HG03196 (cell line): ENCODE results near the gene PGLYRP4.

Experiments
- ATAC-seq: cut with Tn5 transposase; IDR thresholded peaks from one replicate; pipeline ENCODE4 v1.9.1; 2021; ENCODE audit not compliant: unreplicated experiment

The PGLYRP4 gene

DNA sequence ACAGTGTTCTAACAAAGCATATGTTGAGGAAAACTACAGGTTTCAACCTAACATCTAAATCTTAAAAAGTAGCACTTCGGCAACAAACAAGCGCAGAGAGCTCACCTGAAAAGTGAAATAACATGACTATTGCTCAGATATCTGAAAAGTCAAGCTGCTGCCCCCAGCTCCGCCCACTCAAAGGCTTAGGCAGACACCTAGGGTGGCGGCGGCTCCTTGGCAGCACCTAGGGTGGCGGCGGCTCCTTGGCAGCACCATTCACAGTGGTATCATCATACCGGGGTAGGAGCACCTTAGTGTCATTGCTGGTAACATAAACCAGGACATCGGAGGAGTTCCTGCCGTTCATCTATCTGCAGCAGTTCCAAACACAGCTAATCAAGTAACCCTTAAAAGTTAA is 30.9 kb upstream of the PGLYRP4 start:
- no peak for ATAC-seq

DNA sequence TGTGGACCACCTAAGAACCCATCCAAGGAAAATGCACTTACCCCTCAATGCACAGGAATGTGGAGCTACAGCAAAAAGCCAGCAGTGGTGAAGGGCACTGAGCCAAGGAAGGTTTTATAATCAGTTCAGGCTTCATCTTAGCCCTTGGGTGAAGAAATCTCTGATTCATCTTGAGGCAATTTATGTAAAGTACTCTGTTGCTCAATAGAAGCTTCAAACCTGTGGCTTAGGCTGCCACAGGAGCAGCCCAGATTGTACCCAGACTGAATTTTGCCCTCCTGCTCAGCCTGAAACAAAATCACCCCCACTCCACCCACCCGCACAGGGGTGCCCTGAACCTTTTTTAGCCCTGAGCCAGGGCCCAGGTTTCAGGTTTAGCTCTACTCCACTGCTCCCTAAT is 26.9 kb upstream of the PGLYRP4 start, which contains the start of gene S100A12:
TSS of gene S100A12 (minus strand) at position 111 of the 400 bp plus-strand sequence. CDS start 1,029 bp downstream, outside the sequence.
- ATAC-seq = no peak

DNA sequence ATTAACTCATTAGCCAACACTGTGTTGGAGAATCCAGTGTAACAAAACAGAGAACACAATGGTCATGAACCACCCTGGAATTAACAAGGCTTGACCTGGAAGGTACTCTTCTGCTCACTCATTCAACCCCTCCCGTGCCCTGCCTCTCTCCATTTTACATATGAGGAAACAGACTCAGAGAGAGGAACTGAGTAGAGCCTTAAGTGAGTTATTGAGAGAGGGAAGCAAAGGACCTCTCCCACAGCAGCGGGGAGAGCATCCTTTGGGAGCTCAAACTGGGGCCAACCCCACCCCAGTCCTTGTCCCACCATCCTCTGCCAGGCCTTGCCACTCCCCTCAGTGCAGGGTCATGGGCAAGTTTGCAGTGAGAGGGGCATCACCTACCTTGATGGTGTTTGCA is 25.4 kb upstream of the PGLYRP4 start:
- ATAC-seq = no peak

DNA sequence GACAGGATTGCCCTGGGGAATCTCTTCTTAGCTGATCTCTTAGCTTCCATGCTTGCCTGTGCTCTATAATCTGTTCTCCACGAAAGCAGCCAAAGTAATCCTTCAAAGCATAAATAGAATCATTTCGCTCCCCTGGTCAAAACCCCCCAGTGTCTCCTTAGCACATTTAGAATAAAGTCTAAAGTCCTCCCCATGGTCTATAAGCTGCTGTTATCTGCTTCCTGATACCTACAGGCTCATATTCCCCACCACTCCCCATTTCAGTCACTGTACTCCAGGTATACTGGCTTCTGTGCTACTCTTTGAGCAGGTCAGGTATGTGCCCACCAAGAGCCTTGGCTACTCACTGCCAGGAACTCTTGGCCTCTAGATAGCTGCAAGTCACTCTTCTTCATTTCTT is 23.9 kb upstream of the PGLYRP4 start:
- ATAC-seq = no peak

DNA sequence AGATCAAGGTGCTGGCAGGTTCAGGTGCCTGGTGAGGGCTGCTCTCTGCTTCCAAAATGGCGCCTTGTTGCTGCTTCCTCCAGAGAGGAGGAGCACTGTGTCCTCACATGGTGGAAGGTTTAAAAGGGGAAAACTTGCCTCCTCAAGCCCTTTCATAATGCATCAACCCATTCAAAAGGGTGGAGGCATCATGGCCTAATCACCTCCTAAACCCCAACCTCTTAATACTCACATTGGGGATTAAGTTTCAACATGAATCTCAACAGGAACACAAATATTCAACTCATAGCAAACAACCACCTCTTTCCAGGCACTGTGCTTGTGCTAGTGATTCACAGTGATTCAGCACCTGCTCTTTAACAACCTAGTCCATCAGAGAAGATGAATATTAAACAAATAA is 22.6 kb upstream of the PGLYRP4 start:
- no peak for ATAC-seq

DNA sequence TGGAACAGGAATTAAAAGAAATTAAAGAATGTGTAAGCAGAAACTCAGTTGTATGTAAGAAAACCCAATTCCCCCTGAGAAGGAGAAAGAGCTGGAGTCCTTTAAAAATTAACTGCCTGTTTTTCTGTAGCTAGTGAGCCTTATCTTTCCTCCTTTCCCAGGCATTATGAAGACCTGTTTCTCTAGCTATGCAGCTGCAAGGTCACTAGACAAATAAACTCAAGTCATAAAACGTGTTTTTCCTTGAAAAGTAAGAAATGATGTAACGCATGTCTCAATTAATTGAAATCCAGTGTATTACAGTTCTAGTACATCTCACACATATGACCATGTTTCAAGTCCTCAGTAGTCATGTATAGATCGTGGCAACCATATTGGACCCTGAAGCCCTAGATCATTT is 21.5 kb upstream of the PGLYRP4 start:
- no peak for ATAC-seq

DNA sequence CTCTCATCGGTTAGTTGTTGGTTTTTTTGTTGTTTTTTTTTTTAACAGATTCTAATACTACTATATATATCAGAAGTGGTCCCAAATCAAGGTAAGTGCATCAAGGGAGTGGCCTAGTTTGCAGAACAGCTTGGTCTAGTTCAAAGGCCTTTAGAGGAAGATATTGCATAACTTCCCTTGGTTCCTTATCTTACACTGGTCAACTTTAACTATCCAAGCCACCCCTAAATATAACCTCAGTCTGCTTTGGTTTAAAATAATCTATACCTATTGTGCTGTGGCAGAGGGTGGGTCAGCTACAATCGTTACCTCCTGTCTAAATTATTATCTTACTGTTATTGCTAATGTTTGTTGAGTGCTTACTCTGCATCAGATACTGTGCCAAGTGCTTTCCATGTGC is 19.9 kb upstream of the PGLYRP4 start:
- no peak for ATAC-seq

DNA sequence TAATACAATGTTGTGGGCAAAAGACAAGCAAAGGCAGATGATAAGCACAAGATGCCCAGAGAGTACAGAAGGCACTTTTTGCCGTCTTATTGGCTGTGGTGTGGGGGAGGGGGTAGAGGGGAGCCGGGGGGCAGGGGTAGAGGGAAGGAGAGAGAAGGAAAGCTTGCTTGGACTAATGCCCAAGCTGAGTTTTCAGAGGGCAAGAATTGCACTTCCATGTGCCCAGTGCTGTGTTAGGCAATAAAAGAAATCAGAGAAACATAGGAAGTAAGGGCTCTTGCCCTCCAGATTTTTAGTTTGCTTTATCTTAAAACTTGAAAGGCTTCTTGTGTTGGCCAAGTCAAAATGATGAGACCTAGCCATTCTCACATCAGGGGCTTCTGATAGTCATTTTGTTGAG is 18.4 kb upstream of the PGLYRP4 start:
- no peak for ATAC-seq

DNA sequence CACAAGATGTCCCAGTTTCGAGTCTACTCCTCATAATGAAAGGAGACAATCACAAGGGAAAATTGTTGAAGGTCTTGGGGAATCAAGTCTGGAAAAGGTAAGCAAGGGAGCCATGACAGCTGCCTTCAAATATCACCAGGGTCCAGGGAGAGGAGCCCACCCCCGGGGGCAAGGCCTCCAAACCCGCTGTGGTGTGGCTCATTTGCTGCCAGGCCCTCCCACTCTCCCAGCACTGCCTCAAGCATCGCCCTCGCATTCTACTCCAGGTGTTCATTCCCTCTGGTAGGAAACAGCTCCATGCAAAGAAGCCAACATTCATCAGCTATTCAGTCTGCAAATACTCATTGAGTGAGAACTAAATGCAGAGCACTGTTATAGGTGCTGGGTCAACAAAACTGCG is 17.6 kb upstream of the PGLYRP4 start:
- ATAC-seq = no peak

DNA sequence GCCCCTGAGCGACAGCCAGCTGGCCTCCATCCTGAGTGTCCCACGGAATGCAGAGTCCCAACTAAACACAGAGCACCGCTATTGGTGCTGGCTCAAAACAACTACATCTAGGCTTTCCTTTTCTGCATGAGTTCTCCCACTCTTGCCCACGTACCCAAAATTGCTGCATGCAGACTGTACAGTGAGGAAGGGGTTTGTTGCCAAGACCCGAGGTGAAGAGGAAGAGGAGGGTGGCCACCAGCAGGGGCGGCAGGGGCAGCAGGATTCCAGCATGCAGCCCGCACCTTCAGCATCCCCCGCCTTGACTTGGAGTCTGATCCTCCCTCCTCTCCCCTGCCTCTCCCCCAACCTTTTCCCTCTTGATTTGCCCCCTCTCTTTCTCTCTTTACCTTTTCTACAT is 17.1 kb upstream of the PGLYRP4 start:
- no peak for ATAC-seq

DNA sequence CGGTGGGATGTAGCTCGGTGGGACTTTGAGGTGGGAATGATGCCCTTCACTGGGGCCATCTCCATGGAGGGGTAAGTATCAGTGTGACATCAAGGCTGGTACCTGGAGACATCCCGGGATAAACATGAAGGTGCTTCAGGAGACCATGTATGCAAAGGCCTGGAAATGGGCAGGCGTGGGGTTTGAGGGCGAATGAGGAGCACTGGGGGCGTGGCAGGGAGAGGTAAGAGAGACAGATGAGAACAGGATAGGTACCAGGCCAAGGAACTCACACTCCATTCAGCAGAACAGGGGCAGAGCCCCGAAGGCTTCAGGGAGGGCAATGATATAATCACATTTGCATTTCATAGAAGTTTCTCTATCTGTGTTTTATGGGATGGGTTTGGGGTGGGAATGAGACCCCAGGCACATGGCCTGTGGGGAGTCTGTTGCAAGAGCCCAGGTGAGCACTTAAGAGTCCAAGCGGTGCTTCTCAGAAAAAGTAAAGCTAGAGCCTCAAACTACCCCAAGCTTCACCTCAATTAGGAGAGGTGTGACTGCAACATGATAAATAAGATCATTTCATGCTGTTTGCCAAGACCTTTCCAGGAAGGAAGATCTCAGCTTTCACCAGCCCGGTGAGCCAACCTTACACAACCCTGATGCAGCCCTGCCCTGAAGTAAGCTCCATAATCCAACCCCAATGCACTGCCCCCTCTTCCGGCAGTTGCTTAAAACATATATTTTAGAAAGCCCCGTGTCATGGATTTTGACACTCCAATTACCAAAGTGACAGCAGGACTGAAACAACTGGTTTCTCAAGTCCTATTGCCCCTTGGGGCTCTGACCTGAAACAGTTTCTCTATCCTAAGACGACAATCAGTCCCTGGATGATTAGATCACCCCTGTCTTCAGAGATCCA is 16.4 kb upstream of the PGLYRP4 start:
- ATAC-seq = no peak

DNA sequence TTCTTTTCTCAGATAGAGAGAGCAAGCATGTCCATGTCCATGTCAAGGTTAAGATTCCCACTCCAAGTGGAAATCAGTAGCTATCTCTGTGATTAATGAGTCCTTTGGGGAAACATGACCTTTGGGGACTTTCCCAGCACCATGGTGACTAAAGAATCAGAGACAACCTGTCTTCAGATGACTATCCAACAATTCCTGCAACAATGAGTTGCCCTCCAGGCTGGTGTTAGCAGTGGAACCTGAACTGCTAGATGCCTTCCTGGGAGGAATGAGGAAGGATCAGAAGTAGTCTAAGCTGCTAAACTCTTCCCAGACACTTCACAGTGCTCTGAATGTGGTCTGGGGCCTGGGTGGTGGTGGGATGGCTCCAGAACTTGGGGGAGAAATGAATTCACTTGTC is 15.5 kb upstream of the PGLYRP4 start:
- no peak for ATAC-seq

DNA sequence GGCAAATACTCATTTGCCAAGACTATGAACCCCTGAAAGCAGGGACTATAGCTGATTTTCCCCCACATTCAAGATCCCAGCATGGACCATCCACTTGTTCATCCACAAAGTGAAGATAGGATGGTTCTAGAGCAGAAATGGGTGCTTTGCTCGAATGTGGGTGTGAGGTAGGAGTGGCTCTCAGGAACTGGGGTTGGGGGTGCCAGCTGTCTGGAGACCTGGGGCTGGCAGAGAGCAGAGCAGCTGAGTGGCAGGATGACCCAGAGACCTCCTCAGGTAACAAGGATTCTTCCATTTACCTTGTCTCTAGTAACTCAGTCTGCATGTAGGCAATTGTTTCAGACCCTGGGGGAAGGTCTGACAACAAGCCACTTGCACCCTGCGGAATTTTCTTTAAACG is 15.0 kb upstream of the PGLYRP4 start:
- no peak for ATAC-seq

DNA sequence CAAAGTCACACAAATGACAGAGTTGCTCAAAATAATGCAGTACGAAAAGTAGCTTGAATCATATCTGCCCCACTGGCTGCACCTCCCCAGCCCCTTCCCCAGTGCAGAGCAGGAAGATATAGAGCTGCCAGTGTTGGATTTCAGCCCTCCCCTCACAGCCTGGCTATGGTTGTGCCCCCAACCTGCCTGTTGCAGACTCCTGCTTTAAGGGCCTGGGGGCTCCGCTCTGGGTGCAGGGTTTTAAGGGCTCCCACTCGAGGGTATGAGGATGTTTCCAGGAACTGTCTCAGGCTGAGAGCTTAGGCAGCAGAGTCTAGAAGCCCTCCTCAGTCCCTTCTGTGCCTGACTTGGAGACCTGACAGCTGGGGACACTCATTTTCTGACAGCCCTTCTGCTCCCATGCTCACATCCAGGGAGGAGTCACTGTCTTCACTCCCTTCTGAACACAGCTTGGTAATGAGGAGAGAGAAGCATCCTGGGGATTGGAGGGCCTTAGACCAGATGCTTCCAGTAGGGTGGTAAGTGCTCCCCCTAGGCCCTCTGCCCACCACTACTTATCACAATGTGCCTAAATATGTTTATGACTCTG is 13.6 kb upstream of the PGLYRP4 start:
- no peak for ATAC-seq

DNA sequence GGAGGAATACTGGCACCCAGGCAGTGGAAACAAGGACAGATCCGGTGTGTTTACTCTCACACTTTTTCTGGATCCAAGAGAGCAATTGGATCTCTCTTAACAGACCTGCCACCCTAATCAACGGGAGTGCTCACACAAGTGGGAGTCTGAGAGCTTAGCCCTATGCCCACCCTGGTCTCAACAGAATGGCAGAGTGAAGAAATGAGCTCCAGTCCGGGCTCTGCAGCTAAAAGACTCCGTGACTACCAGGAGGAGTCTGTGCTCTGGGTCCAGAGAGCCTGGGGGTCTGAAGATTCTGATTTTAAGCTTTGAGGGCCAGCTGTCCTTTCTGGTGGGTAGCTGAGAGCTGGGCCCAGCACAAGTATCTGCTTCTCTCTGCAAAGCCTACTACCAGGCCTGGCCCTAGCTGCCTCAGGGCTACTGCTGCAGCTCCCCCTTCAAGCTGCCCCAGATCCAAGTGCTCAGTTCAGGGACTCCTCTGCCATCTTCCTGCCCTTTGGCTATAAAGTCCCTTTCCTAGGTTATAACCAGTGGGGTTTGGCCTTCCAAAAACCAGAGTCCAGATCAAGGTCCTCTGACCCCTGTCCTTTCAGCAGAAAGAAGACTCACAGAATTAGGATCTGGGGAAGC is 13.0 kb upstream of the PGLYRP4 start:
- no peak for ATAC-seq

DNA sequence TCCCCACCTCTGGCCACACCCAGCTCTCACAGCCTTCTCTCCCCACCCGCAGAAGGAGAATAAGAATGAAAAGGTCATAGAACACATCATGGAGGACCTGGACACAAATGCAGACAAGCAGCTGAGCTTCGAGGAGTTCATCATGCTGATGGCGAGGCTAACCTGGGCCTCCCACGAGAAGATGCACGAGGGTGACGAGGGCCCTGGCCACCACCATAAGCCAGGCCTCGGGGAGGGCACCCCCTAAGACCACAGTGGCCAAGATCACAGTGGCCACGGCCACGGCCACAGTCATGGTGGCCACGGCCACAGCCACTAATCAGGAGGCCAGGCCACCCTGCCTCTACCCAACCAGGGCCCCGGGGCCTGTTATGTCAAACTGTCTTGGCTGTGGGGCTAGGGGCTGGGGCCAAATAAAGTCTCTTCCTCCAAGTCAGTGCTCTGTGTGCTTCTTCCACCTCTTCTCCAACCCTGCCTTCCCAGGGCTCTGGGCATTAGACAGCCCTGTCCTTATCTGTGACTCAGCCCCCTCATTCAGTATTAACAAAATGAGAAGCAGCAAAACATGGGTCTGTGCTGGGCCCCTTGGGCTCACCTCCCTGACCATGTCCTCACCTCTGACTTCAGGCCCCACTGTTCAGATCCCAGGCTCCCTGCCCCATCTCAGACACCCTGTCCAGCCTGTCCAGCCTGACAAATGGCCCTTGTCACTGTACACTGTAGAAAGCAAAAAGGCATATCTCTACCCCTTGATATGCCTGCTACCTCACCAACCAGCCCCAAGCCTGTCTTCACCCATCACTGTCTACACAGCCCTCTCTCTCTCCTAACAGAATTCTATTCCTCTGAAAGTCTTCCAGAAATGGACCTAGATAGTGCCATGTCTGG is 12.2 kb upstream of the PGLYRP4 start:
- no peak for ATAC-seq

DNA sequence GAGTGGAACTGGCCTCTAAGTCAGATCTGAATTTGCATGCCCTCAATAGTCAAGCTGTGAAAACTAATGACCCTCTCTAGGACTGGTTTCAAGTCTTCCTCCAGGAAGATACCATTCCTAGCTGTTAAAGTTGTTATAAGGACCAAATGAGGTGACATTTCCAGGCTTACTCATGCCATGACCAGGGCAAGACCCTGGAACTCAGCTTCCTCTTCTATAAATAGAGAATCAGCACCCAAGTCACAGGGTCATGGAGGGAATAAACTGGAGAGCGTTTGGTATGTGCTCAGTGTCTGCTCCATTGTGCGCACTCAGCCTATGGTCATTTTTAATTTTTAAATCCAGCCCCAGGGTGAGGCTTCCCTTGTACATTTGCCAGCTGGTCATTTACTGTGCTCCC is 11.5 kb upstream of the PGLYRP4 start:
- ATAC-seq = no peak

DNA sequence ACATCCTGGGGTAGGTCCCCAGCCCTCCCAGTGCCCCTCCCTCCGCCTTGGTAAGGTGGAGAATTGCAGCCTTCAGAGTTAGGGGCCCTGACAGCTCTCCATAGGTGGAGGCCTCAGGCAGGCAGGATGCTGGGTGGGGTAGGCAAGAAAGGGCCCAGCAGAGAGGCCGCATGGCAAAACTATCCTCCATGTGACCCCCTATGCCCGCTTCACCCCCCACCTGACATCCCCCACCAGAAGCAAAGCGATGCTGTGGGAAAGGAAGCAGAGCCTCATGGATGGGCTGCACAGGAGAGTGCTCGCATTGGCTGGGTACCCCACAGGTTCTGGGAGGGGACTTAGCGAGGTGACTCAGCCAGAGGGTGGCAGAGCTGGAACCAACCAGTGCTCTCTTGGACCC is 10.6 kb upstream of the PGLYRP4 start:
- no peak for ATAC-seq

DNA sequence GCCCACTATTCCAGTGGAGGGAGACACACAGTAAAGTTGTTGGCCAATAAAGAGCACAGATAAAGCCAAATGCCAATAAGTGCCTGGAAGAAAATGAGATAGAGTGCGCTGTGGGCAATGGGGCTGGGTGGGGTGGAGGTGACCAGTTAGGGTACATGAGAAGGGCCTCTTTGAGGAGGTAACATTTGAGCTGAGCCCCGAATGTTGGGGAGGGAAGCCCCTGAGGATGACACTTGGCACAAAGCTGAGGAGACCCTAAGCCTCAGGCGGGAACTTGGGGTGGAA is 10.0 kb upstream of the PGLYRP4 start:
- no peak for ATAC-seq

DNA sequence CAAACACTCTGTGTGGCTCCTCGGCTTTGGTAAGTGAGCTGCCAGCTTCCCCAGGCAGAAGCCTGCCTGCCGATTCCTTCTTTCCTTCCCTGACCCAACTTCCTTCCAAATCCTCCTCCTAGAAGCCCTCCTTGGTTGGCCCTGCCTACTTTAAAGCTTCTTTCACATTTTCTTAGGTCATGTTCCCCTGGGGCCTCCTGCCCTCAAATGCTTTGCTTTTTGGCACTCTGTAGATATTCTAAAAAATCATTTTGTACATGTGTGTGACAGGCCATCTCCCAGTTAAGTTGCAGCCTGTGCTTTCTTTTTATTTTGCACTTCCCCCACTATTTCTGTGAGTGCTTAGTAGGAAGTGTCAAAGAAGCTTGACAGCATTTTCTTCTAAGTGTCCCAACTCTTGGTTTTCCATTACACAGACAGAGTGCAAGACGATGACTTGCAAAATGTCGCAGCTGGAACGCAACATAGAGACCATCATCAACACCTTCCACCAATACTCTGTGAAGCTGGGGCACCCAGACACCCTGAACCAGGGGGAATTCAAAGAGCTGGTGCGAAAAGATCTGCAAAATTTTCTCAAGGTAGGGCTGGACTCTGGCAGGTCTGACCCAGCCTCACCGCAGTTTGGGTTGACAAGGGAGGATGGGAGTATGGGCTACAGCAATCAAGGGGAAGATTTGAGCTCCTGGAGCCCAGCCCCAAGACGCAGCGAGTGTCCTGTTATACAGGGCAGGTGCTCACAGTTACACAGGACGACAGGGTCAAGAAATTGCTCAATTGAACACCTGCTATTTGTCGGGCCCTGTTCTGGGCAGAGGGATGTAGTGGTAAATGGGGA is 9.4 kb upstream of the PGLYRP4 start, which contains the start of gene S100A9:
TSS of gene S100A9 (plus strand) at position 2 of the 838 bp plus-strand sequence. CDS start at position 432, 430 bp downstream.
- ATAC-seq = no peak
